K562 (cell line): Measurements from ENCODE around the gene TUBB6. TPM values are rescaled to one million over a fixed set of nuclear protein-coding genes. Genes with fewer than 3 reads are reported as not detected.

Source experiments
- ARID1B ChIP-seq: fragments of 450-650 bp; IDR thresholded peaks from 2 replicates; pipeline ENCODE4 v1.6.1; 2016; ENCODE audit warnings: antibody characterized with exemption, mild to moderate bottlenecking, inconsistent platforms
- ARNT ChIP-seq, 2 experiments: fragments of 450-650 bp; IDR thresholded peaks; 2 replicates each; pipeline ENCODE4 v1.6.1; 2016; ENCODE audit warnings: mild to moderate bottlenecking in 1 of 2
- CEBPB ChIP-seq: fragments of 450-650 bp; IDR thresholded peaks from 2 replicates; pipeline ENCODE4 v1.6.1; 2016; ENCODE audit warnings: missing genetic modification characterization, missing compliant biosample characterization
- CEBPG ChIP-seq, 3 experiments: fragments of 200-800 bp in 1 of 3; sonication (Bioruptor generic) in 1 of 3; sonication (generic) in 1 of 3; formaldehyde crosslinking in 1 of 3; IDR thresholded peaks in 2 of 3; conservative IDR thresholded peaks in 1 of 3; 2 replicates each; pipeline versions ENCODE4 v1.6.1 to v1.8.0; 2016 to 2022; ENCODE audit warnings: missing compliant biosample characterization in 2 of 3, missing genetic modification characterization in 2 of 3, mild to moderate bottlenecking in 1 of 3, missing genetic modification reagents in 1 of 3
- CREB5 ChIP-seq: fragments of 250-450 bp; sonication (Bioruptor Pico); IDR thresholded peaks from 2 replicates; pipeline ENCODE4 v1.5.0; 2020; ENCODE audit warnings: mild to moderate bottlenecking
- DIDO1 ChIP-seq: fragments of 450-650 bp; IDR thresholded peaks from 2 replicates; pipeline ENCODE4 v1.6.1; 2016; ENCODE audit warnings: low read depth, missing biosample characterization, missing genetic modification characterization
- E2F6 ChIP-seq, 2 experiments: IDR thresholded peaks; 2 replicates each; pipeline ENCODE4 v1.6.1; 2011; ENCODE audit warnings: borderline replicate concordance in 1 of 2, control low read depth in 1 of 2, low read depth in 1 of 2, low read length in 1 of 2, mild to moderate bottlenecking in 1 of 2, mixed read lengths in 1 of 2, moderate library complexity in 1 of 2; ENCODE audit not compliant: insufficient read depth in 1 of 2, insufficient read length in 1 of 2, poor library complexity in 1 of 2, severe bottlenecking in 1 of 2; ENCODE audit errors: extremely low read depth in 1 of 2
- ELK1 ChIP-seq: sonication (generic); formaldehyde crosslinking; IDR thresholded peaks from 2 replicates; pipeline ENCODE4 v1.8.1; 2022; ENCODE audit warnings: missing genetic modification reagents
- FOS ChIP-seq: IDR thresholded peaks from 3 replicates; pipeline ENCODE4 v1.6.1; 2011; ENCODE audit not compliant: insufficient read length; ENCODE audit errors: extremely low read depth
- HSF4 ChIP-seq: fragments of 250-450 bp; sonication (Bioruptor Pico); IDR thresholded peaks from 2 replicates; pipeline ENCODE4 v2.1.2; 2022; ENCODE audit warnings: mild to moderate bottlenecking, moderate library complexity, borderline replicate concordance
- KAT2B ChIP-seq: IDR thresholded peaks from one replicate; pipeline ENCODE4 v1.6.1; 2012; ENCODE audit warnings: low read depth, mild to moderate bottlenecking, control low read depth, inconsistent platforms, low read length, moderate library complexity
- NR3C1 ChIP-seq: sonication (generic); formaldehyde crosslinking; IDR thresholded peaks from 2 replicates; pipeline ENCODE4 v1.8.1; 2022; ENCODE audit warnings: missing genetic modification reagents
- NR4A1 ChIP-seq, 2 experiments: fragments of 250-450 bp in 1 of 2; fragments of 450-650 bp in 1 of 2; sonication (Bioruptor Pico) in 1 of 2; IDR thresholded peaks; 2 replicates each; pipeline versions ENCODE4 v1.4.0 to v1.6.1; 2016 to 2020; ENCODE audit warnings: mild to moderate bottlenecking in 2 of 2, missing compliant biosample characterization in 1 of 2, missing genetic modification characterization in 1 of 2, moderate library complexity in 1 of 2
- TAF1 ChIP-seq: IDR thresholded peaks from 2 replicates; pipeline ENCODE4 v1.6.1; 2011; ENCODE audit warnings: mild to moderate bottlenecking, low read length, moderate library complexity; ENCODE audit not compliant: insufficient read depth, control insufficient read depth, severe bottlenecking; ENCODE audit errors: extremely low read depth
- TBL1XR1 ChIP-seq, 2 experiments: IDR thresholded peaks; 2 replicates each; pipeline ENCODE4 v1.6.1; 2012; ENCODE audit warnings: improper control_type of control experiment in 2 of 2, low read length in 2 of 2, mild to moderate bottlenecking in 1 of 2
- TEAD2 ChIP-seq: fragments of 450-650 bp; IDR thresholded peaks from 2 replicates; pipeline ENCODE4 v1.6.1; 2016; ENCODE audit warnings: missing genetic modification characterization, control low read depth, missing compliant biosample characterization
- TGIF2 ChIP-seq: sonication (generic); formaldehyde crosslinking; IDR thresholded peaks from 2 replicates; pipeline ENCODE4 v1.8.1; 2022; ENCODE audit warnings: mild to moderate bottlenecking, missing genetic modification reagents, moderate library complexity
- TRIM28 ChIP-seq: fragments of 450-650 bp; IDR thresholded peaks from 2 replicates; pipeline ENCODE4 v1.6.1; 2017
- ZNF282 ChIP-seq: sonication (generic); formaldehyde crosslinking; IDR thresholded peaks from 2 replicates; pipeline ENCODE4 v1.8.1; 2023; ENCODE audit warnings: missing genetic modification reagents
- ZNF764 ChIP-seq: fragments of 250-450 bp; sonication (Bioruptor Pico); IDR thresholded peaks from 2 replicates; pipeline ENCODE4 v1.4.0; 2020; ENCODE audit warnings: low read depth, mild to moderate bottlenecking, moderate library complexity
- polyA plus RNA-seq, 8 experiments: library from polyadenylated mRNA; depleted of rRNA in 4 of 8; stranded (reverse) in 5 of 8; unstranded in 3 of 8; fragments of >200 nt; fragmentation: Nextera tagmentation in 2 of 8; fragmentation: Illumina TruSeq in 1 of 8; extraction: Ambion mirVana in 2 of 8; extraction: Trizol in 1 of 8; gene quantifications; 2 replicates each; pipeline versions ENCODE4 v1.2.1 to v1.2.3, GENCODE V29; 2011 to 2014; ENCODE audit warnings: inconsistent platforms in 1 of 8, missing spikeins in 1 of 8
- total RNA-seq, 7 experiments: library from RNA; depleted of rRNA in 6 of 7; stranded (reverse); fragments of >200 nt in 6 of 7; fragmentation: Illumina TruSeq in 2 of 7; extraction: Trizol in 2 of 7; gene quantifications; 2 replicates each; pipeline versions ENCODE4 v1.2.1 to v1.2.3, GENCODE V29; 2011 to 2021; ENCODE audit warnings: low replicate concordance in 1 of 7

The TUBB6 gene
- total and polyA plus RNA-seq, 9 of the 15 experiments (the other 6 are each of a cell fraction or from before 2014, with no cell fraction given), result 43.9 to 404 (median 81.1) TPM

GRCh38 chr18:12271376-12272235, 36.4 kb upstream of the TUBB6 start (continued):
- 0 out of 2 replicates have a peak, but pooled peaks have one; percentile 11 for TF ChIP-seq ZNF764 (CRISPR knock-in tag)
- TF ChIP-seq ZNF282, result no peak
- peak; percentile 40 for TF ChIP-seq TAF1
- no peak for TF ChIP-seq CEBPB (tag)
- peak; percentile 24 to 79 for TF ChIP-seq E2F6 (IDR thresholded peaks at IDR 0.05; ENCODE audit: borderline replicate concordance in 1 of 2, extremely low read depth in 1 of 2, insufficient read depth in 1 of 2, insufficient read length in 1 of 2, low read depth in 1 of 2, low read length in 1 of 2, poor library complexity in 1 of 2, severe bottlenecking in 1 of 2)
- no peak for TF ChIP-seq DIDO1 (tag)
- TF ChIP-seq TBL1XR1 (IDR thresholded peaks at IDR 0.05; ENCODE audit: low read length in 2 of 2), result 0 out of 4 replicates have a peak, but pooled peaks of 1 of the 2 experiments have one; percentile 52
- peak; percentile 63 for TF ChIP-seq KAT2B
- peak in 1 of 2 experiments; percentile 60; a peak in 1 of 4 replicates for TF ChIP-seq ARNT (IDR thresholded peaks at IDR 0.05)
- no peak for TF ChIP-seq CEBPG (CRISPR knock-in tag; IDR thresholded peaks at IDR 0.05)
- no peak for TF ChIP-seq CEBPG (tag; conservative IDR thresholded peaks at IDR 0.05 in 1 of 2, IDR thresholded peaks at IDR 0.05 in 1 of 2)
- TF ChIP-seq TGIF2 (CRISPR knock-in tag), result no peak
- no peak; the same call in 1 of the 2 replicates for TF ChIP-seq TRIM28
- no peak for TF ChIP-seq HSF4 (CRISPR knock-in tag)
- no peak for TF ChIP-seq CREB5 (CRISPR knock-in tag)
- TF ChIP-seq ELK1 (CRISPR knock-in tag), result no peak
- no peak for TF ChIP-seq FOS
- no peak for TF ChIP-seq TEAD2 (tag)
- no peak for TF ChIP-seq NR3C1
- no peak for TF ChIP-seq NR4A1 (CRISPR knock-in tag; IDR thresholded peaks at IDR 0.05)
- peak; percentile 57; the same call in 1 of the 2 replicates for TF ChIP-seq NR4A1 (tag; IDR thresholded peaks at IDR 0.05)
- peak; percentile 45; the same call in 1 of the 2 replicates for TF ChIP-seq ARID1B
